NK-92 (cell line): ENCODE measurements around the gene SLC10A4.

ENCODE experiments used
- DNase-seq: peaks from one replicate; lab custom pipeline; 2025; ENCODE audit not compliant: unreplicated experiment; lab: John Stamatoyannopoulos, UW

The SLC10A4 gene

GRCh38 chr4:48484494-48485168 lies 1.5 kb downstream of the SLC10A4 start:
- DNase-seq: no peak

DNA sequence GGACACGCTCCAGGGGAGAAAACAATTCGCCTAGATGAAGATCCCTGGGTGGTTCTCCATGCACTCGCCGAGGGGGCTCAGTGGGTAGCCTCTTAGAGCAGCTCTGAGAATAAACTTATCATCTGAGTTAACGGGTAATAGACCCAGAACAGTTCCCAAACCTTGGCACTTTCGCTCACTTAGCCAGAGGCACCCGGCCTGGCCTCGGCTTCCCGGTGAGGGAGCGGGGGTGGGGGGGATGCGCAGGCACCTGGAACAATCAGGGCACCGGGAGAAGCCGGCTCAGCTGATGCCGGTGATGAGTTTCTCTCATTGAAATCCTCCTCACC lies 6.5 kb downstream of the SLC10A4 start:
- DNase-seq: no peak

GRCh38 chr4:48490012-48490679 lies 7.0 kb downstream of the SLC10A4 start, which contains the start of gene ZAR1:
ZAR1 (plus strand) TSS chr4:48490252; CDS start chr4:48490292, 40 bp downstream.
- DNase-seq: no peak

GRCh38 chr4:48490680-48491513 lies 7.8 kb downstream of the SLC10A4 start:
- no peak for DNase-seq

DNA sequence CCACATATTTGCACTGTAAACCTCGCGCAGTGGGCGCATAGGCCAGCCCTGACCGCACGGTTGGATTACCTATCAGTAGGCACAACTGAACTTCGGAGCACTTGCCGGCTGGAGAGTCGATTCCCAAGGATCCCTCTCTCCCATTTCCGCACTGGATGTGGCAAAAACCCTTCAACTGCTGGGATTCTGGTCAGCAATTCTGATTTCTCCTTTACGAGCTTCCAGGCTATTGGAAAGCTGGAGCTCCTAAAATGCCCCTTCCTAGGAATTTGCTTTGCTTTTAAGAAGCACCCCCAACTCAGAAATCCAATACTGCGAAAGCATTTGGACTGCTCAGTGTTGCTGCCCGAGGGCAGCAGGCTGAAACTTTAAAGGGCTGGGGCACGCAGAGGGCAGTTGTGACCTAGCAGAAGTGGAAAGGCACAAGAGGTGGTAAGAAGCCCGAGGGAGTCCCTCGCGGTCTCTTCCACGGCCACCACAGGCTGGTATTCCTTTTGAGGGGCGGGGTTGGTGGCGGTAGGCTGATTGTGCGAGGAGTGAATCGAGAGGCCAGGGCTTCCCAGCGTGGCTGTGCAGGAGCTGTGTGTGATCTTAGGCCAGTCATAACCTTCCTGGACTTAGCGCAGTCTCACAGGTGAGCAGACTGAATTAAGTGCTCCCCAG lies 8.5 kb downstream of the SLC10A4 start:
- DNase-seq: no peak

DNA sequence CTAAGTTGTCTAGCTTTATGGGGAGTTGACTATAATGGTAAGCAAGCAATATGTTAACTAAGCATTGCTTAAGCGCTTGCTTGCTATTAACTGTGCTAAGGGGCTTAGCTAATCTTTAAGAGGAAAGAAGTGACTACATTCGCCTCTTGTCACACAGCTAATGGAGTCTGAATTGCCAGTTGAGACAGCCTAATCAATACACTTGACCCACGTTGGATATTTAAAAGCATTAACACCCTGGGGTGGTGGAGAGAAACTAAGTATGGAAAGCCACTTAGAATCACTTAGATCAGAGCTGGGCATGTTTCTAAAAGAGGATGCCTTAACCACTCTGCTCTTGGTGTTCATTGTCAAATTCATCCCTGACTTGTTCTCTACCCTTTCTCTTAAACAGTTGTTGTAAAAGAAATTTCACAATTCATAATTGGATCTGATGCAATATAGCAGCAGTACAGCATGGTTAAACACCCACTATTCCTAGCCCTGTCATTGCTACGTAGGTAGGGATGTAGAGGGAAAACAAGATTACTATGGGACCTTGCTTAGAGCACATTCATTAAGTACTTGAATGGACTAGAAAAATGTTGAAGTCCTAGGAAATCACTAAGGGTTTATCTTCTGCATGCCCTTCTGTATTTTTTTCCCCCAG lies 10.4 kb downstream of the SLC10A4 start:
- DNase-seq: no peak

GRCh38 chr4:48495941-48496340 lies 12.8 kb downstream of the SLC10A4 start:
- DNase-seq: no peak

GRCh38 chr4:48498895-48499294 lies 15.8 kb downstream of the SLC10A4 start:
- no peak for DNase-seq

DNA sequence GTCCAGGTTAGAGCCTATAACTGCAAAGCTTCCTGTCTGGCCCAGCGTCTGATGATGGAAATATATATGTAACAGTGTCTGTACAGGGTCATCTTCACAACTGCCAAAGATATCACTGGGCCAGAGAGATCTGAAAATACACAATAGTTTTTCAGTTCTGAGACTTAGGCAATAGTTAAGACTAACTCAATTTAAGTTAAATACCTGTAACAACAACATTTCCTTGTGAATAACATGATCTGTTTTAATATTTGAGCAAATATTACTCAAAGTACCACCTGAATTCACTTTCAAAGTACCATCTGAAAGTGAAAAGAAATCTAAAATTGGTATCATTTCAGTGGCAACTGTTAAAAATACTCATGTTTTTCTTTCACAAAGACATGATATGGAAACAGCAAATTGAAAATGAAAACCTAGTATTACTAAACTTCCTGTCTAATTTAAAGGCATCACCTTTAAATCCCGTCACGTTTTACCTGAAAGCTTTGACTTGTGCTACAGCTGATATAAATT lies 16.5 kb downstream of the SLC10A4 start:
- no peak for DNase-seq

DNA sequence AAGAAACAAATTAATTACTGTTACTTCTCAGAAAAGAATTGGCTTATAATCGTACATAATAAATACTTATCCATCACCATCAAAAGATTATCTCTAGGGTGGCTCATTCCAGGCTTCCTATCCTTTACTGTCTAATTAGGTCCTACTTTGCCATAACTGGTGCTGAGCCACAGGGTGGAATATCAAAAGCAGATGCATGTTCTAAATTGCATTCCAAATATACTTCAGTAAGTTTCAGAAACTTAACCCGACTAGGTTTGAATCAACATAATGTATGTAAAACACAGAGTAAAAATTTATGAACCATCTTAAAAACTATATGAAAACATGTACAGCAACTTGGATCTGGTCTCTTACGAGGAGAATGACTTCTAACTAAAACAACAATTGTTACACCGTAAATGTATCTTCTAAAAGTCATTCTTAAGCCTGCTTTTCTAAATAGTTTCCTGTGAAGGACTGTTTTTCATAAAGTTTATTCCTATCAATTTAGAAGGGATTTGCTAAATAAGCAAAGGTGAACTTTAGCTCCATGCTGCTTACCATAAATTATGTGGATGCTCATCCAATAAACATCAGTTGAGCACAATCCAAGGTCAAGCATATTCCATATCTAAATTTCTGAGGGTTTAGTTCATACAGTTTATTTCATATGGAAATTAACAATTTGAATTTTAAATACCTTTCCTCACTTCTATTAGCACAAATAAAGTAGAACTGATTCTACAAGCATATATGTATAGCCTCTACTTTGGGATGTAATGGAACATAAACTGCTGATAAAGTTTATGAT lies 20.3 kb downstream of the SLC10A4 start:
- DNase-seq: no peak

DNA sequence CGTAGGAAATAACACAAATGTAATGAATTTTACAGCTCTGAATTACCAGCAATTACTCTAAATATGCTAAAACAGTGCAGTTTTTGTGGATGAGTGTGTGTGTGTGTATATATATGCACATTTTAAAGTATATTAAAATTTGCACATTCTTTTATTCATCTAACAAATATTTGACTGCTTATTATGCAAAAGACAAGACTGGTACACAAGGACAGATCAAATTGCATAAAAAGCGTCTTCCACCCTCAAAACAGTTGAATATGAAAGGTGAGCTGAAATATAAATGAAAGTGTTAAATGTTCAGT lies 20.8 kb downstream of the SLC10A4 start:
- no peak for DNase-seq

DNA sequence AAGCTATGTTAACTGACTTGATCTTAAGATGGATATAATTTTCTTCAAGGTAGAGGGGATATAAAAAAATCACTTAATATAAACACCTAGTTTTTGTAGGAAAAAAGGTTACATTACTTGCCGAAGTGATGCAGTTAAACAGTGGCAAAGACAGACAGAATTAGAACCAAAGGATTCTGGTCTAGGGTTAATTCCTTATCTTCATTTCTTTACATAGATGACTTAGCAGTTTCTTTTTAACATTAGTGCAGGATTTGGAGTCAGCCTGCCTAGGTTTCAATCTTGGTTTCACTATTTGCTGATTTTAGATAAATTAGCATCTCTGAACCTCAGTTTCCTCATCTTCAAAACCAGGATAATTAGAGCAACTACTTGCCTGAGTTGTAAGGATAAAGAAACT lies 21.2 kb downstream of the SLC10A4 start:
- DNase-seq: no peak

GRCh38 chr4:48506716-48507115 lies 23.6 kb downstream of the SLC10A4 start:
- DNase-seq: no peak

- no peak for DNase-seq
Measured at GRCh38 chr4:48509543-48509942, 26.4 kb downstream of the SLC10A4 start.

DNA sequence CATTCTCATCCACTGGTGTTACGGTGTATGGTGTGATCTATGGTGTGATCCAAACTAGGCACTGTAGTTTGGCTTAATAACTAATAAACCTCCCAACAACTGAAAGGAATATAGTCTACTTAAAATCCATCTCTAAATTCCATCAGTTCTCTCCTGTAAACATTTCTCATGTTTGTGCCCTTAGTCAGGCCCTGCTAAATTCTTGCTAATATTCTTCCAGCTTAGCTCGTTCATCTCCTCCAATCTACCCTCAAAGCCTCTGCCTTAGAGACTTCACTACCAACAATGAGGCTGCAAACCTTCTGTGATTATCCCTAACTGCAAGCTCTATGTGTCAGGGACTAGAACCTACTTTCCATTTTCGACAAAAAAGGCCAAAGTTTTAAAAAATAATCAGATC lies 35.0 kb downstream of the SLC10A4 start:
- DNase-seq: no peak

DNA sequence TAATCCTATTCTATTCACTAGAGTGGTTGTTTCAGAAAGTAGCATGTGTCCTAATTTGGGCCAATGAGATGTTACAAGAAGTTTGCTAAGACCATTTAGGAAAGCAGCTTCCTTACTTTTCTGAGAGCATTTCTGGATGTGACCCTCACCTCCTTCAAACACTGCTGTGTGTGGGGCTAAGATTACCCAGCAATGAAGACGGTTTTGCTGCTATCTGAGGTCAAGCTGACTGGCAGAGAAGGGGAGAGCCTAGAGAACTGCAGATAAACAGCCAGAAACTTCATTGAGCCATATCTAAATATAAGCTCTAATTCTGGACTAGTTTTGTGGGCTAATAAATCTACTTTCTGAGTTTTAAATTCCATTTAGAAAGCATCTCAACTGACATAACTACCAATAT lies 43.3 kb downstream of the SLC10A4 start:
- no peak for DNase-seq

DNA sequence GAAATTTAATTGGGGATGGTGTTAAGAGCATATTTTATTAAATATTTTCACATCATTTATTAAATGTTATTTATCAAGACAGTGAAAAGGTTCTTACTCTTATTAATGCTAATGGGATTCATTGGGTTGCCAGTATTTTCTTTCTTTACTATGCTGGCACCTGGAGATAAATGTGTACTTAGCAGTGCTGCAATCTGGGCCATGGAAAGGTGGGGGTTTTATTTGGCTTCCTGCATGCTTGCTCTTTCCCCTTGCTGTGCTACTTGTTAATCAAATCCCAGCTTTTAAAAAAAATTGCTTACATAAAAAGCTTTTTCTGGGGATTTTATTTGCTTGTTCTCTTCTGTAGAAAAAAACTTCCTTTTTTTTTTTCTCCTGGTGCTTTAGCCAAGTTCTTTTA lies 55.2 kb downstream of the SLC10A4 start:
- no peak for DNase-seq
